GM23338 (cell line): Measurements from ENCODE around the gene DDX5. TPM values are rescaled to one million over a fixed set of nuclear protein-coding genes. Genes with fewer than 3 reads are reported as not detected.
A peak's percentile ranks its signal among the peaks of the same experiment; 100 is the strongest.

Experiments used
- ATAC-seq: fragments of 200-7000 bp; cut with Tn5 transposase; 3 replicates; pipeline ENCODE4 v1.9.1; 2020
- DNase-seq: peaks from one replicate; pipeline ENCODE4 v3.0.0-alpha.2; 2015; ENCODE audit warnings: low spot score
- H2AFZ ChIP-seq: fragments of 200-600 bp; sonication (generic); 2 replicates; pipeline ENCODE4 v1.8.0; 2016; ENCODE audit warnings: antibody characterized with exemption, mild to moderate bottlenecking, moderate library complexity
- H3F3A ChIP-seq: fragments of 200-600 bp; sonication (generic); replicated peaks from 2 replicates; pipeline ENCODE4 v1.8.0; 2017; ENCODE audit warnings: antibody characterized with exemption, mixed run types, low read depth
- H3K27ac ChIP-seq: fragments of 200-600 bp; sonication (generic); 2 replicates; pipeline ENCODE4 v1.6.1; 2016; ENCODE audit warnings: low read depth
- H3K27me3 ChIP-seq: fragments of 200-600 bp; sonication (generic); 2 replicates; pipeline ENCODE4 v1.8.0; 2016; ENCODE audit warnings: mild to moderate bottlenecking, mixed run types, moderate library complexity; ENCODE audit not compliant: insufficient read depth
- H3K36me3 ChIP-seq: fragments of 200-600 bp; sonication (generic); 2 replicates; pipeline ENCODE4 v1.8.0; 2016; ENCODE audit warnings: mild to moderate bottlenecking; ENCODE audit not compliant: insufficient read depth
- H3K4me1 ChIP-seq: fragments of 200-600 bp; sonication (generic); 2 replicates; pipeline ENCODE4 v1.8.0; 2016; ENCODE audit warnings: mild to moderate bottlenecking, moderate library complexity; ENCODE audit not compliant: insufficient read depth
- H3K4me2 ChIP-seq: fragments of 200-600 bp; sonication (generic); 2 replicates; pipeline ENCODE4 v1.7.1; 2017; ENCODE audit warnings: mixed run types
- H3K4me3 ChIP-seq: fragments of 200-600 bp; sonication (generic); 2 replicates; pipeline ENCODE4 v1.6.1; 2016; ENCODE audit warnings: mixed run types
- H3K79me2 ChIP-seq: fragments of 200-600 bp; sonication (generic); replicated peaks from 2 replicates; pipeline ENCODE4 v1.8.0; 2017; ENCODE audit warnings: mild to moderate bottlenecking; ENCODE audit not compliant: insufficient read depth
- H3K9me2 ChIP-seq: fragments of 200-600 bp; sonication (generic); 2 replicates; pipeline ENCODE4 v1.8.0; 2017; ENCODE audit not compliant: insufficient read depth
- H4K20me1 ChIP-seq: fragments of 200-600 bp; sonication (generic); replicated peaks from 2 replicates; pipeline ENCODE4 v1.8.0; 2017; ENCODE audit warnings: mild to moderate bottlenecking; ENCODE audit not compliant: insufficient read depth
- H3K27ac Mint-ChIP-seq: 2 replicates; pipeline ENCODE4 v1.8.0; 2020; ENCODE audit warnings: inconsistent platforms, mild to moderate bottlenecking, moderate library complexity, mixed read lengths
- H3K27me3 Mint-ChIP-seq: 3 replicates; pipeline ENCODE4 v1.8.0; 2022; ENCODE audit warnings: low read depth, mild to moderate bottlenecking, moderate library complexity, mixed read lengths, inconsistent platforms; ENCODE audit not compliant: insufficient read depth, poor library complexity
- H3K36me3 Mint-ChIP-seq: 3 replicates; pipeline ENCODE4 v1.8.0; 2021; ENCODE audit warnings: low read depth, mild to moderate bottlenecking, inconsistent platforms, moderate library complexity, mixed read lengths
- H3K4me1 Mint-ChIP-seq: 3 replicates; pipeline ENCODE4 v1.8.0; 2020; ENCODE audit warnings: mild to moderate bottlenecking, inconsistent platforms, mixed read lengths
- H3K4me3 Mint-ChIP-seq: 3 replicates; pipeline ENCODE4 v1.8.0; 2021; ENCODE audit warnings: moderate library complexity, mild to moderate bottlenecking, inconsistent platforms, mixed read lengths
- H3K9me3 Mint-ChIP-seq: 3 replicates; pipeline ENCODE4 v1.8.0; 2020; ENCODE audit warnings: moderate library complexity, mild to moderate bottlenecking, inconsistent platforms, mixed read lengths
- CREB1 ChIP-seq: fragments of 250-450 bp; sonication (Bioruptor Pico); IDR thresholded peaks from 2 replicates; pipeline ENCODE4 v1.5.0; 2020; ENCODE audit warnings: low read depth, mild to moderate bottlenecking, moderate library complexity
- ETS1 ChIP-seq: IDR thresholded peaks from 2 replicates; pipeline ENCODE4 v1.6.1; 2016; ENCODE audit warnings: antibody characterized with exemption
- EZH2 ChIP-seq: fragments of 200-600 bp; sonication (generic); IDR thresholded peaks from one replicate; pipeline ENCODE4 v1.8.0; 2017; ENCODE audit warnings: antibody characterized with exemption, mild to moderate bottlenecking, low read depth; ENCODE audit not compliant: unreplicated experiment
- EZH2phosphoT487 ChIP-seq: fragments of 200-600 bp; sonication (generic); IDR thresholded peaks from one replicate; pipeline ENCODE4 v1.8.1; 2018; ENCODE audit warnings: antibody characterized with exemption; ENCODE audit not compliant: unreplicated experiment
- JUNB ChIP-seq: IDR thresholded peaks from one replicate; pipeline ENCODE4 v1.6.1; 2016; ENCODE audit warnings: antibody characterized with exemption; ENCODE audit not compliant: unreplicated experiment
- NANOG ChIP-seq: IDR thresholded peaks from 2 replicates; pipeline ENCODE4 v1.6.1; 2016; ENCODE audit warnings: antibody characterized with exemption, borderline replicate concordance
- POLR2AphosphoS5 ChIP-seq: IDR thresholded peaks from 2 replicates; pipeline ENCODE4 v1.6.1; 2016; ENCODE audit warnings: antibody characterized with exemption, low read depth
- STAT1 ChIP-seq: IDR thresholded peaks from one replicate; pipeline ENCODE4 v1.6.1; 2016; ENCODE audit warnings: antibody characterized with exemption; ENCODE audit not compliant: unreplicated experiment
- ZNF114 ChIP-seq: fragments of 250-450 bp; sonication (Bioruptor Pico); IDR thresholded peaks from 2 replicates; pipeline ENCODE4 v1.5.0; 2020; ENCODE audit warnings: mild to moderate bottlenecking, moderate library complexity
- polyA plus RNA-seq: library from polyadenylated mRNA; unstranded; fragments of >200 nt; fragmentation: Nextera tagmentation; extraction: Ambion mirVana; gene quantifications from 2 replicates; pipeline ENCODE4 v1.2.1, GENCODE V29; 2016
- total RNA-seq: library from RNA; depleted of rRNA; stranded (reverse); fragments of >200 nt; shearing (Covaris generic); gene quantifications from 2 replicates; pipeline ENCODE4 v1.2.3, GENCODE V29; 2014
- TF ChIP-seq, protein P1 (sequence below): fragments of 250-450 bp; sonication (Bioruptor Pico); IDR thresholded peaks from 2 replicates; pipeline ENCODE4 v1.5.0; 2020; ENCODE audit warnings: mild to moderate bottlenecking, moderate library complexity
- TF ChIP-seq, protein P2 (sequence below), 2 experiments: fragments of 200-600 bp in 1 of 2; sonication (generic) in 1 of 2; conservative IDR thresholded peaks; 2 replicates each; pipeline versions ENCODE4 v1.5.1 to v1.6.1; 2016 to 2017; ENCODE audit warnings: antibody characterized with exemption in 2 of 2, low read depth in 2 of 2, mild to moderate bottlenecking in 2 of 2, moderate library complexity in 1 of 2

The DDX5 gene
- total and polyA plus RNA-seq, 2 experiments from 2014 or later, result 400 to 447 TPM

DNA sequence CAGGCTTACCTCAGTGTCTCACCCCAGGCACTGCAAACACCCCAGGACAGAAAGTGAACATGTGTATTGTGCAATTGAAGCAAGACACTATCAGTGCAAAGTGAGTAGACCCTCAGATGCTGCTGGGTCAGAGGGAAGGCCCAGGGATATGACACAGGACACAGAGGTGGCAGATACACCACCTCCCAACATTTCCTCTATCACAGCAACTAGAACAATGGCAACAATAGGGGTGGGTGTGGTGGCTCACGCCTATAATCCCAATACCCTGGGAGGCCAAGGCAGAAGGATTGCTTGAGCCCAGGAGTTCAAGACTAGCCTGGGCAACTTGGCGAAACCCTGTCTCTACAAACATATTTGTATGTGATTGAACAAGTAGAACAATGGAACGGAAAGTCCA lies 34.6 kb downstream of the DDX5 start:
- DNase-seq (no peak), ATAC-seq (no peak)
- Histone ChIP-seq H4K20me1 (no peaks in the 10 kb centered on the region), H3K36me3 (0 out of 2 replicates have a peak, but pooled peaks cover 1% of the 10 kb centered on the region), H3K79me2 (no peaks in the 10 kb centered on the region), H3K27ac (no peak overlapping the region), H3K4me1 (peaks cover 7% of the 10 kb centered on the region), H3K9me2 (no peaks in the 10 kb centered on the region), H2AFZ (no peak overlapping the region), H3K27me3 (no peaks in the 10 kb centered on the region), H3K4me2 (no peak overlapping the region), H3K4me3 (no peak overlapping the region), H3F3A (no peaks in the 10 kb centered on the region)
- Mint-ChIP-seq H3K27me3 (peaks cover 6% of the 10 kb centered on the region), H3K4me1 (peaks cover 15% of the 10 kb centered on the region), H3K9me3 (no peaks in the 10 kb centered on the region; the same call in 2 of the 3 replicates), H3K36me3 (peaks cover under 1% of the 10 kb centered on the region; the same call in 2 of the 3 replicates), H3K27ac (no peak overlapping the region), H3K4me3 (no peak overlapping the region)
- no peak for TF ChIP-seq POLR2AphosphoS5
- TF ChIP-seq ZNF114 (CRISPR knock-in tag), result no peak

DNA sequence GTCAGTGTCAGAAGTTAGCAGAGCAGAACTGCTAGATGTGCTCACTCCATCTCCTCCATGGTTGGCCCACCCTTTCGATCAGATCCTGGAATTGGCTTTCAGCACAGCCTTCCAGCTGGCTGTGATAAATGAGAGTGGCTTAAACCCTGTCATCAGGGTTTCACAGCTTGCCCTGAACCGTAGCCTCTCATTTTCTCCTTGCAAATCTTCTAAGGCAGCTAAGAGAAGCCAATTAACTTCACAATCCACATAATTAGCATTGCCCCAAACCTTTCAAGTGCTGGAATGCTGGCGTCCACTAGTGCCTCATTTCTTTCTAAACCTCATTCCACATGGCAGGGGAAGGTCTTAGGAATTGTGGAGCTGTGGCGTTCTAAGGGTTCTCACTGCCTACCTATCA lies 35.5 kb downstream of the DDX5 start:
- peak; percentile 31 for DNase-seq
- TF ChIP-seq EZH2phosphoT487, result no peak
- TF ChIP-seq ETS1, result no peak
- no peak for TF ChIP-seq JUNB
- no peak for TF ChIP-seq CREB1 (CRISPR knock-in tag)
- no peak for TF ChIP-seq NANOG
- TF ChIP-seq, protein P1, sequence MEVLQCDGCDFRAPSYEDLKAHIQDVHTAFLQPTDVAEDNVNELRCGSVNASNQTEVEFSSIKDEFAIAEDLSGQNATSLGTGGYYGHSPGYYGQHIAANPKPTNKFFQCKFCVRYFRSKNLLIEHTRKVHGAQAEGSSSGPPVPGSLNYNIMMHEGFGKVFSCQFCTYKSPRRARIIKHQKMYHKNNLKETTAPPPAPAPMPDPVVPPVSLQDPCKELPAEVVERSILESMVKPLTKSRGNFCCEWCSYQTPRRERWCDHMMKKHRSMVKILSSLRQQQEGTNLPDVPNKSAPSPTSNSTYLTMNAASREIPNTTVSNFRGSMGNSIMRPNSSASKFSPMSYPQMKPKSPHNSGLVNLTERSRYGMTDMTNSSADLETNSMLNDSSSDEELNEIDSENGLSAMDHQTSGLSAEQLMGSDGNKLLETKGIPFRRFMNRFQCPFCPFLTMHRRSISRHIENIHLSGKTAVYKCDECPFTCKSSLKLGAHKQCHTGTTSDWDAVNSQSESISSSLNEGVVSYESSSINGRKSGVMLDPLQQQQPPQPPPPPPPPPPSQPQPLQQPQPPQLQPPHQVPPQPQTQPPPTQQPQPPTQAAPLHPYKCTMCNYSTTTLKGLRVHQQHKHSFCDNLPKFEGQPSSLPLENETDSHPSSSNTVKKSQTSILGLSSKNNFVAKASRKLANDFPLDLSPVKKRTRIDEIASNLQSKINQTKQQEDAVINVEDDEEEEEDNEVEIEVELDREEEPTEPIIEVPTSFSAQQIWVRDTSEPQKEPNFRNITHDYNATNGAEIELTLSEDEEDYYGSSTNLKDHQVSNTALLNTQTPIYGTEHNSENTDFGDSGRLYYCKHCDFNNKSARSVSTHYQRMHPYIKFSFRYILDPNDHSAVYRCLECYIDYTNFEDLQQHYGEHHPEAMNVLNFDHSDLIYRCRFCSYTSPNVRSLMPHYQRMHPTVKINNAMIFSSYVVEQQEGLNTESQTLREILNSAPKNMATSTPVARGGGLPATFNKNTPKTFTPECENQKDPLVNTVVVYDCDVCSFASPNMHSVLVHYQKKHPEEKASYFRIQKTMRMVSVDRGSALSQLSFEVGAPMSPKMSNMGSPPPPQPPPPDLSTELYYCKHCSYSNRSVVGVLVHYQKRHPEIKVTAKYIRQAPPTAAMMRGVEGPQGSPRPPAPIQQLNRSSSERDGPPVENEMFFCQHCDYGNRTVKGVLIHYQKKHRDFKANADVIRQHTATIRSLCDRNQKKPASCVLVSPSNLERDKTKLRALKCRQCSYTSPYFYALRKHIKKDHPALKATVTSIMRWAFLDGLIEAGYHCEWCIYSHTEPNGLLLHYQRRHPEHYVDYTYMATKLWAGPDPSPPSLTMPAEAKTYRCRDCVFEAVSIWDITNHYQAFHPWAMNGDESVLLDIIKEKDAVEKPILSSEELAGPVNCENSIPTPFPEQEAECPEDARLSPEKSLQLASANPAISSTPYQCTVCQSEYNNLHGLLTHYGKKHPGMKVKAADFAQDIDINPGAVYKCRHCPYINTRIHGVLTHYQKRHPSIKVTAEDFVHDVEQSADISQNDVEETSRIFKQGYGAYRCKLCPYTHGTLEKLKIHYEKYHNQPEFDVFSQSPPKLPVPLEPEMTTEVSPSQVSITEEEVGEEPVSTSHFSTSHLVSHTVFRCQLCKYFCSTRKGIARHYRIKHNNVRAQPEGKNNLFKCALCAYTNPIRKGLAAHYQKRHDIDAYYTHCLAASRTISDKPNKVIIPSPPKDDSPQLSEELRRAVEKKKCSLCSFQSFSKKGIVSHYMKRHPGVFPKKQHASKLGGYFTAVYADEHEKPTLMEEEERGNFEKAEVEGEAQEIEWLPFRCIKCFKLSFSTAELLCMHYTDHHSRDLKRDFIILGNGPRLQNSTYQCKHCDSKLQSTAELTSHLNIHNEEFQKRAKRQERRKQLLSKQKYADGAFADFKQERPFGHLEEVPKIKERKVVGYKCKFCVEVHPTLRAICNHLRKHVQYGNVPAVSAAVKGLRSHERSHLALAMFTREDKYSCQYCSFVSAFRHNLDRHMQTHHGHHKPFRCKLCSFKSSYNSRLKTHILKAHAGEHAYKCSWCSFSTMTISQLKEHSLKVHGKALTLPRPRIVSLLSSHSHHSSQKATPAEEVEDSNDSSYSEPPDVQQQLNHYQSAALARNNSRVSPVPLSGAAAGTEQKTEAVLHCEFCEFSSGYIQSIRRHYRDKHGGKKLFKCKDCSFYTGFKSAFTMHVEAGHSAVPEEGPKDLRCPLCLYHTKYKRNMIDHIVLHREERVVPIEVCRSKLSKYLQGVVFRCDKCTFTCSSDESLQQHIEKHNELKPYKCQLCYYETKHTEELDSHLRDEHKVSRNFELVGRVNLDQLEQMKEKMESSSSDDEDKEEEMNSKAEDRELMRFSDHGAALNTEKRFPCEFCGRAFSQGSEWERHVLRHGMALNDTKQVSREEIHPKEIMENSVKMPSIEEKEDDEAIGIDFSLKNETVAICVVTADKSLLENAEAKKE (CRISPR knock-in tag), result no peak
- TF ChIP-seq ZNF114 (CRISPR knock-in tag), result no peak
- TF ChIP-seq, protein P2, sequence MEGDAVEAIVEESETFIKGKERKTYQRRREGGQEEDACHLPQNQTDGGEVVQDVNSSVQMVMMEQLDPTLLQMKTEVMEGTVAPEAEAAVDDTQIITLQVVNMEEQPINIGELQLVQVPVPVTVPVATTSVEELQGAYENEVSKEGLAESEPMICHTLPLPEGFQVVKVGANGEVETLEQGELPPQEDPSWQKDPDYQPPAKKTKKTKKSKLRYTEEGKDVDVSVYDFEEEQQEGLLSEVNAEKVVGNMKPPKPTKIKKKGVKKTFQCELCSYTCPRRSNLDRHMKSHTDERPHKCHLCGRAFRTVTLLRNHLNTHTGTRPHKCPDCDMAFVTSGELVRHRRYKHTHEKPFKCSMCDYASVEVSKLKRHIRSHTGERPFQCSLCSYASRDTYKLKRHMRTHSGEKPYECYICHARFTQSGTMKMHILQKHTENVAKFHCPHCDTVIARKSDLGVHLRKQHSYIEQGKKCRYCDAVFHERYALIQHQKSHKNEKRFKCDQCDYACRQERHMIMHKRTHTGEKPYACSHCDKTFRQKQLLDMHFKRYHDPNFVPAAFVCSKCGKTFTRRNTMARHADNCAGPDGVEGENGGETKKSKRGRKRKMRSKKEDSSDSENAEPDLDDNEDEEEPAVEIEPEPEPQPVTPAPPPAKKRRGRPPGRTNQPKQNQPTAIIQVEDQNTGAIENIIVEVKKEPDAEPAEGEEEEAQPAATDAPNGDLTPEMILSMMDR (conservative IDR thresholded peaks at IDR 0.05; ENCODE audit: low read depth in 2 of 2), result no peak
- TF ChIP-seq STAT1, result no peak
- no peak for TF ChIP-seq POLR2AphosphoS5
- TF ChIP-seq EZH2, result no peak

More for the DNA sequence above, 35.5 kb downstream of the DDX5 start:
- Histone ChIP-seq H3K36me3 (no peaks in the 10 kb centered on the region), H3K4me3 (no peak overlapping the region), H3K4me1 (peaks cover 12% of the 10 kb centered on the region), H3K27me3 (no peaks in the 10 kb centered on the region), H3K9me2 (no peaks in the 10 kb centered on the region), H3F3A (no peaks in the 10 kb centered on the region), H2AFZ (peak overlapping the region; percentile 69; the same call in 1 of the 2 replicates), H3K27ac (no peak overlapping the region), H4K20me1 (no peaks in the 10 kb centered on the region), H3K4me2 (0 out of 2 replicates have a peak overlapping the region, but pooled peaks have one; percentile 43), H3K79me2 (no peaks in the 10 kb centered on the region)
- peak; percentile 50 for ATAC-seq
- peaks cover 6% of the 10 kb centered on the region for H3K27me3 Mint-ChIP-seq
- H3K4me3 Mint-ChIP-seq, result no peak overlapping the region
- H3K9me3 Mint-ChIP-seq, result no peaks in the 10 kb centered on the region; the same call in 2 of the 3 replicates
- H3K4me1 Mint-ChIP-seq, result peaks cover 22% of the 10 kb centered on the region
- H3K27ac Mint-ChIP-seq, result no peak overlapping the region
- no peaks in the 10 kb centered on the region for H3K36me3 Mint-ChIP-seq
